Heart right ventricle (tissue), 16 donors: ENCODE results near the gene ZNF608. TPM values are rescaled to one million over a fixed set of nuclear protein-coding genes. Genes with fewer than 3 reads are reported as not detected.
A peak's percentile ranks its signal among the peaks of the same experiment; 100 is the strongest.

Source experiments
- ATAC-seq, 8 donors: fragments of 200-7000 bp; cut with Tn5 transposase; one replicate each; pipeline ENCODE4 v1.9.1; 2020; ENCODE audit warnings: mild to moderate bottlenecking in 8 of 8, moderate library complexity in 8 of 8, moderate number of reproducible peaks in 1 of 8
- DNase-seq, 2 donors: peaks; one replicate each; pipeline ENCODE4 v3.0.0-alpha.2; 2020
- H3K27ac ChIP-seq, 10 donors: fragments of 200-600 bp; sonication (generic) in 2 of 10; one replicate each; pipeline versions ENCODE4 v1.5.0 to v1.8.0; 2020 to 2022; ENCODE audit warnings: mild to moderate bottlenecking in 3 of 10
- H3K27me3 ChIP-seq, 7 donors: fragments of 200-600 bp; one replicate each; pipeline ENCODE4 v1.8.0; 2021 to 2022; ENCODE audit warnings: mild to moderate bottlenecking in 2 of 7
- H3K36me3 ChIP-seq, 9 donors: fragments of 200-600 bp; sonication (generic) in 1 of 9; one replicate each; pipeline versions ENCODE4 v1.5.0 to v1.8.0; 2020 to 2022; ENCODE audit warnings: mild to moderate bottlenecking in 2 of 9
- H3K4me1 ChIP-seq, 9 donors: fragments of 200-600 bp; sonication (generic) in 1 of 9; one replicate each; pipeline versions ENCODE4 v1.5.0 to v1.8.0; 2020 to 2022; ENCODE audit warnings: mild to moderate bottlenecking in 4 of 9
- H3K4me3 ChIP-seq, 10 donors: fragments of 200-600 bp; sonication (generic) in 2 of 10; one replicate each; pipeline versions ENCODE4 v1.5.0 to v1.8.0; 2020 to 2022; ENCODE audit warnings: mild to moderate bottlenecking in 7 of 10, moderate library complexity in 2 of 10
- H3K9me3 ChIP-seq, 11 donors: fragments of 200-600 bp in 10 of 11; sonication (generic) in 2 of 11; one replicate each; pipeline versions ENCODE4 v1.5.0 to v1.8.0; 2013 to 2022; ENCODE audit warnings: mild to moderate bottlenecking in 2 of 11, control low read depth in 1 of 11, moderate library complexity in 1 of 11
- WGBS, 2 donors: extraction: QIAGEN DNeasy Blood & Tissue Kit; methylation state at CpG; one replicate each; pipeline ENCODE4 v1.1.7; 2013; ENCODE audit warnings: inconsistent platforms in 1 of 2; 5-methylcytosine and 5-hydroxymethylcytosine counted together
- intact Hi-C, 10 donors: fragments of 100-400 bp; cut with DNase I; formaldehyde crosslinking; loops; one replicate each; pipeline versions ENCODE4 v1.11.1 to v1.14.2; 2022
- polyA plus RNA-seq, 2 donors: library from polyadenylated mRNA; stranded (reverse); fragments of 200-250 nt; gene quantifications; one replicate each; pipeline ENCODE4 v1.2.3, GENCODE V29; 2013
- total RNA-seq, 10 donors: library from RNA; stranded (reverse); fragmentation: NEBNext Ultra II Directional in 3 of 10; extraction: Animal tissue kit (Norgen Biotek cat#: 25700) in 3 of 10; gene quantifications; one replicate each; pipeline versions ENCODE4 v1.2.1 to v1.2.4, GENCODE V29; 2021 to 2023
- TF ChIP-seq, protein P1 (sequence below), 9 donors: fragments of 200-600 bp; sonication (generic) in 2 of 9; IDR thresholded peaks; one replicate each; pipeline versions ENCODE4 v1.5.0 to v1.8.0; 2021 to 2022; ENCODE audit warnings: antibody characterized with exemption in 9 of 9, mild to moderate bottlenecking in 5 of 9, moderate library complexity in 1 of 9
- donor health status: Arrhythmogenic right ventricular cardiomyopathy.
- donor health status: ischemic (EF 13 %, LVEDD 7.1; RV severe dilation, severe dysfunction).
- donor health status: healthy with polysubstance abuse.
- donor health status: DM: no; HTN: yes; CAD: no.
- donor health status: DM: no; HTN: no; CAD: no.
- donor health status: ischemic (EF 25% LVEDD 6.9; RV normal size, moderate dysfunction).
- donor health status: ischemic (EF 25% LVEDD 5.7; RV mildly dilated, moderate dysfunction).
- donor health status: healthy.
- donor health status: DM: yes; HTN: yes; CAD: no.
- donor health status: Ischemic cardiomyopathy.
- donor health status: ischemic (EF 35%, LVEDD 5.7; RV mildly dilated, moderate dysfunction).
- donor health status: nonischemic (EF 11% LVEDD 7.7; RV severe dilation, severe dysfunction).
- donor health status: DM: yes; HTN: yes; CAD: no.
- donor health status: PGD.
- donor health status: ischemic (EF 29% LVEDD 5.4; RV normal size, mild dysfunction).
- donor health status: nonischemic (EF 23%, LVEDD 6.1; RV moderate dilation, normal function).

ZNF608 gene
- total and polyA plus RNA-seq, 12 donors = 3.3 to 22.9 (median 13.1) TPM

GRCh38 chr5:124739634-124740025 lies 6.8 kb downstream of the ZNF608 start:
- TF ChIP-seq, protein P1, sequence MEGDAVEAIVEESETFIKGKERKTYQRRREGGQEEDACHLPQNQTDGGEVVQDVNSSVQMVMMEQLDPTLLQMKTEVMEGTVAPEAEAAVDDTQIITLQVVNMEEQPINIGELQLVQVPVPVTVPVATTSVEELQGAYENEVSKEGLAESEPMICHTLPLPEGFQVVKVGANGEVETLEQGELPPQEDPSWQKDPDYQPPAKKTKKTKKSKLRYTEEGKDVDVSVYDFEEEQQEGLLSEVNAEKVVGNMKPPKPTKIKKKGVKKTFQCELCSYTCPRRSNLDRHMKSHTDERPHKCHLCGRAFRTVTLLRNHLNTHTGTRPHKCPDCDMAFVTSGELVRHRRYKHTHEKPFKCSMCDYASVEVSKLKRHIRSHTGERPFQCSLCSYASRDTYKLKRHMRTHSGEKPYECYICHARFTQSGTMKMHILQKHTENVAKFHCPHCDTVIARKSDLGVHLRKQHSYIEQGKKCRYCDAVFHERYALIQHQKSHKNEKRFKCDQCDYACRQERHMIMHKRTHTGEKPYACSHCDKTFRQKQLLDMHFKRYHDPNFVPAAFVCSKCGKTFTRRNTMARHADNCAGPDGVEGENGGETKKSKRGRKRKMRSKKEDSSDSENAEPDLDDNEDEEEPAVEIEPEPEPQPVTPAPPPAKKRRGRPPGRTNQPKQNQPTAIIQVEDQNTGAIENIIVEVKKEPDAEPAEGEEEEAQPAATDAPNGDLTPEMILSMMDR (IDR thresholded peaks at IDR 0.05) = no peak
- H3K27ac ChIP-seq = peak overlapping the region in 1 of 10 donors; percentile 59
- ATAC-seq = no peak
- H3K36me3 ChIP-seq = no peaks in the 10 kb centered on the region
- 81 to 87% methylated on average over 9 of the region's 9 CpGs for WGBS, 2 donors
- H3K4me1 ChIP-seq = peaks cover 7 to 99% (median 68%) of the 10 kb centered on the region in 9 donors
- no peaks in the 10 kb centered on the region for H3K9me3 ChIP-seq
- intact Hi-C loops = loop anchor here in 7 of 10 donors (5.0 to 10.0 kb wide), 7 partner anchors 32 to 205 kb away; no protein-coding TSS in a partner anchor
- DNase-seq = no peak
- peaks cover 0 to 19% (median 0%) of the 10 kb centered on the region in 7 donors for H3K27me3 ChIP-seq
- H3K4me3 ChIP-seq = no peak overlapping the region

GRCh38 chr5:124738681-124739633 lies 7.5 kb downstream of the ZNF608 start:
- DNase-seq = no peak
- Histone ChIP-seq H3K9me3 (no peaks in the 10 kb centered on the region), H3K4me1 (peaks cover 7 to 99% (median 64%) of the 10 kb centered on the region in 9 donors), H3K4me3 (no peak overlapping the region), H3K27ac (peak overlapping the region in 4 of 10 donors; percentile 13 to 59 (median 26)), H3K27me3 (peaks cover 0 to 12% (median 0%) of the 10 kb centered on the region in 7 donors), H3K36me3 (no peaks in the 10 kb centered on the region)
- intact Hi-C loops = no loop called here
- no peak for ATAC-seq
- 36 to 39% methylated on average over 9 of the region's 9 CpGs for WGBS, 2 donors
- TF ChIP-seq, protein P1 (IDR thresholded peaks at IDR 0.05) = peak in 1 of 9 donors; percentile 10

DNA sequence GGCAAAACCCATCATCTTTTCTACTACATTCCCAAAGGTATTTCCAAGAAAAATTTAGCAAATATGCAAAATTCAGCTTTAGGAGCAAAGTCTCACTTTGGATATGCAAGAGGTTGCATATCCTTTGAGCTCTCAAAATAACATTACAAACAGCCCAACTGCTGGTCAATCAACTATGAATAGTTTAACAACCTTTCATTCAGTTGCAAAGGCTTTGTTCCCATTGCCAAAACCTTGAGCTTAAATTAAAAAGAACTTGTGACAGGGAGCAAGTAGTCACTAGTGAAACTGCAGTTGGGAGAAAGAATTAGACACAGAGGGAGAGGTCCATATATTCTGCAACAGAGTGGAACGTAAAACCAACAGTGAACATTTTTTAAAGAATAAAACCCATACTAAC lies 8.8 kb downstream of the ZNF608 start:
- intact Hi-C loops = no loop called here
- Histone ChIP-seq H3K4me1 (peaks cover 7 to 93% (median 54%) of the 10 kb centered on the region in 9 donors), H3K27me3 (peaks cover 0 to 12% (median 0%) of the 10 kb centered on the region in 7 donors), H3K36me3 (no peaks in the 10 kb centered on the region), H3K9me3 (no peaks in the 10 kb centered on the region), H3K27ac (no peak overlapping the region), H3K4me3 (no peak overlapping the region)
- 94 to 95% methylated on average over 1 of the region's 1 CpG for WGBS, 2 donors
- no peak for ATAC-seq
- TF ChIP-seq, protein P1 (IDR thresholded peaks at IDR 0.05) = no peak
- DNase-seq = no peak

DNA sequence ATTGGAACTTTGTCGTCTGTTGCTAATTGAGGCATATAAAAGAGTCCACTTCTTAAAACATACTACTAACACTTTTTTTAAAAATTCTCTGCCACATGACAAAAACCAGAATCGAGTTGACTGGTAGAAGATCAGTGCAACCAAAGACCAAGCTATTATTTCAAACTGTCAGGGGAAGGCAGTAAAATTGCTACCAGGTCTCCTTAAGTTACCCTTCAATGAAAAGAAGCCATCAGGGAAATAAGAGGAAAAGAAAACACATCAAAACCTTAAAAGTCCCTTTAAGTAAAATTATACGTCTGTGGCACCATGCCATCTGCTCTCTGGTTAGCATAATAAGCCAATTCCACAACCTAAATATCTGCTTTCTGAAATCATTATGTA lies 9.6 kb downstream of the ZNF608 start:
- peaks cover 0 to 12% (median 0%) of the 10 kb centered on the region in 7 donors for H3K27me3 ChIP-seq
- peak overlapping the region in 3 of 10 donors; percentile 3 to 57 (median 25) for H3K27ac ChIP-seq
- peaks cover 3 to 92% (median 52%) of the 10 kb centered on the region in 9 donors for H3K4me1 ChIP-seq

More for the DNA sequence above, 9.6 kb downstream of the ZNF608 start:
- TF ChIP-seq, protein P1 (IDR thresholded peaks at IDR 0.05) = no peak
- DNase-seq (no peak), ATAC-seq (no peak)
- H3K4me3 ChIP-seq = no peak overlapping the region
- H3K9me3 ChIP-seq = no peaks in the 10 kb centered on the region
- 54 to 64% methylated on average over 3 of the region's 3 CpGs for WGBS, 2 donors
- intact Hi-C loops = no loop called here
- no peaks in the 10 kb centered on the region for H3K36me3 ChIP-seq
